Gastroesophageal sphincter (tissue), 3 donors: ENCODE measurements around the gene LMX1B.

Experiments
- CTCF ChIP-seq, 4 experiments: fragments of 200-600 bp in 2 of 4; fragments of 450-650 bp in 2 of 4; sonication (generic) in 1 of 4; IDR thresholded peaks; one replicate each; pipeline ENCODE4 v1.5.1; 2017 to 2019; ENCODE audit warnings: antibody characterized with exemption in 4 of 4, mild to moderate bottlenecking in 2 of 4, moderate library complexity in 2 of 4
- POLR2A ChIP-seq, 2 donors: fragments of 450-650 bp; IDR thresholded peaks; one replicate each; pipeline ENCODE4 v1.6.1; 2017; ENCODE audit warnings: antibody characterized with exemption in 2 of 2, mild to moderate bottlenecking in 2 of 2, moderate library complexity in 1 of 2

DNA sequence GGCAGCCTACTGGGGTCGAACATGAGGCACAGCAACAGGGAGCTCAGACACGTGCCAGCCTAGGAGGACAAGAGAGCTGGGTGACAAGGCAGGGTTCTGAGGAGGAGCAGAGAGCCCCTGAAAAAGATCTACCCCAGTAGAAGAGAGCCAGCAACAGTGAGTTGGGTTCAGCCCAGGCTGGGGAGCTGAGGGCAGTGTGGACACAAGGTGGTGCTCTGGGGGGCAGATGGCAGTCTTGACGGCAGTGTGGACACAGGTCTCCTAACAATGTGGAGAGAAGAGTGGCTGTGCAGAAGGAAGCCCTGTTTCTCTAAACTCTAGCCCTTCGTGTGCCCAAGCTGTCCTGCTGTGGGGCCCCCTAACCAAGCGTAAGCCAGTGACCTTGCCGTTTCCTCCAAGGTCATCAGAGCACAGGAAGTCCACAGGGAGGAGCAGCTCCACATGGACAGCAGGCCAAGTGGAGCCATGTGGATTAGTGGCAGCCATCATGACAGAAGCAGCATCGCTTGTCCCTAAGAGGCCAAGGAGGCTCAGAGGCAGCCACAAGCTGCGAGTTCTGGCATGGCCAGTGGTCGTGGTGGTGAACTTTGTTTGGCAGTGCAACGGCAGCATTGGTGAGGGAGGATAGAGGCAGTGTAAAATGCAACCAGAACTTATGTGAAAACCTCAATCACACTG is 25.1 kb upstream of the LMX1B start:
- TF ChIP-seq CTCF (IDR thresholded peaks at IDR 0.05) (no peak), POLR2A (IDR thresholded peaks at IDR 0.05) (no peak)
